Large intestine (tissue), 12 donors: ENCODE results near the gene FKBP10. TPM values are rescaled to one million over a fixed set of nuclear protein-coding genes. Genes with fewer than 3 reads are reported as not detected.

Experiments
- DNase-seq, 2 donors: peaks; one replicate each; pipeline versions ENCODE4 v3.0.0 to v3.0.0-alpha.2; 2013
- H3K27ac ChIP-seq: one replicate; pipeline ENCODE4 v1.5.1; 2013; ENCODE audit warnings: low read length
- H3K27me3 ChIP-seq: 2 replicates; pipeline ENCODE4 v1.6.1; 2013; ENCODE audit warnings: low read length; ENCODE audit not compliant: control insufficient read depth, insufficient read depth
- H3K36me3 ChIP-seq: 2 replicates; pipeline ENCODE4 v1.6.1; 2013; ENCODE audit warnings: low read length; ENCODE audit not compliant: control insufficient read depth, insufficient read depth
- H3K4me1 ChIP-seq: one replicate; pipeline ENCODE4 v1.6.1; 2013; ENCODE audit warnings: low read length; ENCODE audit not compliant: control insufficient read depth, insufficient read depth
- H3K4me3 ChIP-seq: one replicate; pipeline ENCODE4 v1.5.1; 2013; ENCODE audit warnings: low read length
- H3K9me3 ChIP-seq: one replicate; pipeline ENCODE4 v1.6.1; 2013; ENCODE audit warnings: mild to moderate bottlenecking, low read depth, low read length, moderate library complexity; ENCODE audit not compliant: control insufficient read depth
- WGBS: methylation state at CpG from one replicate; pipeline ENCODE4 v1.1.5; 2013; ENCODE audit warnings: low lambda C conversion rate; ENCODE audit not compliant: insufficient coverage; 5-methylcytosine and 5-hydroxymethylcytosine counted together
- long read RNA-seq, 11 donors: transcript quantifications; one replicate each; lab custom pipeline, GENCODE V29; 2026
- polyA plus RNA-seq: library from polyadenylated mRNA; unstranded; fragments of 120-200 nt; gene quantifications from one replicate; pipeline ENCODE4 v1.2.1, GENCODE V29; 2013

The FKBP10 gene
- polyA plus RNA-seq = 43.2 TPM
- long read RNA-seq, donor 1, transcript FKBP10-201 (10 exons, 2,662 nt) = major isoform, 7 of 9 reads
- long read RNA-seq, donor 1, partial matches to known transcripts = 0 of 9 reads
- long read RNA-seq, donor 1, other reads (novel, unspliced or antisense) = 0 of 9 reads
- long read RNA-seq, donor 2, transcript FKBP10-201 (10 exons, 2,662 nt) = major isoform, 20 of 46 reads
- long read RNA-seq, donor 2, partial matches to known transcripts = 24 of 46 reads
- long read RNA-seq, donor 2, other reads (novel, unspliced or antisense) = 0 of 46 reads
- long read RNA-seq, donor 3 = 0 reads
- long read RNA-seq, donor 4 = 0 reads
- long read RNA-seq, donor 5, transcript FKBP10-201 (10 exons, 2,662 nt) = major isoform, 18 of 20 reads
- long read RNA-seq, donor 5, partial matches to known transcripts = 0 of 20 reads
- long read RNA-seq, donor 5, other reads (novel, unspliced or antisense) = 0 of 20 reads
- long read RNA-seq, donor 6, transcript FKBP10-201 (10 exons, 2,662 nt) = major isoform, 13 of 31 reads
- long read RNA-seq, donor 6, partial matches to known transcripts = 15 of 31 reads
- long read RNA-seq, donor 6, other reads (novel, unspliced or antisense) = 0 of 31 reads
- long read RNA-seq, donor 7, partial matches to known transcripts = 0 of 7 reads
- long read RNA-seq, donor 7, other reads (novel, unspliced or antisense) = 0 of 7 reads
- long read RNA-seq, donor 8, transcript FKBP10-201 (10 exons, 2,662 nt) = major isoform, 15 of 30 reads
- long read RNA-seq, donor 8, partial matches to known transcripts = 14 of 30 reads
- long read RNA-seq, donor 8, other reads (novel, unspliced or antisense) = 0 of 30 reads
- long read RNA-seq, donor 9, transcript FKBP10-201 (10 exons, 2,662 nt) = major isoform, 7 of 14 reads
- long read RNA-seq, donor 9, partial matches to known transcripts = 5 of 14 reads
- long read RNA-seq, donor 9, other reads (novel, unspliced or antisense) = 0 of 14 reads
- long read RNA-seq, donor 10, transcript FKBP10-201 (10 exons, 2,662 nt) = major isoform, 13 of 13 reads
- long read RNA-seq, donor 10, partial matches to known transcripts = 0 of 13 reads
- long read RNA-seq, donor 10, other reads (novel, unspliced or antisense) = 0 of 13 reads
- long read RNA-seq, donor 11, partial matches to known transcripts = 5 of 11 reads
- long read RNA-seq, donor 11, other reads (novel, unspliced or antisense) = 0 of 11 reads

DNA sequence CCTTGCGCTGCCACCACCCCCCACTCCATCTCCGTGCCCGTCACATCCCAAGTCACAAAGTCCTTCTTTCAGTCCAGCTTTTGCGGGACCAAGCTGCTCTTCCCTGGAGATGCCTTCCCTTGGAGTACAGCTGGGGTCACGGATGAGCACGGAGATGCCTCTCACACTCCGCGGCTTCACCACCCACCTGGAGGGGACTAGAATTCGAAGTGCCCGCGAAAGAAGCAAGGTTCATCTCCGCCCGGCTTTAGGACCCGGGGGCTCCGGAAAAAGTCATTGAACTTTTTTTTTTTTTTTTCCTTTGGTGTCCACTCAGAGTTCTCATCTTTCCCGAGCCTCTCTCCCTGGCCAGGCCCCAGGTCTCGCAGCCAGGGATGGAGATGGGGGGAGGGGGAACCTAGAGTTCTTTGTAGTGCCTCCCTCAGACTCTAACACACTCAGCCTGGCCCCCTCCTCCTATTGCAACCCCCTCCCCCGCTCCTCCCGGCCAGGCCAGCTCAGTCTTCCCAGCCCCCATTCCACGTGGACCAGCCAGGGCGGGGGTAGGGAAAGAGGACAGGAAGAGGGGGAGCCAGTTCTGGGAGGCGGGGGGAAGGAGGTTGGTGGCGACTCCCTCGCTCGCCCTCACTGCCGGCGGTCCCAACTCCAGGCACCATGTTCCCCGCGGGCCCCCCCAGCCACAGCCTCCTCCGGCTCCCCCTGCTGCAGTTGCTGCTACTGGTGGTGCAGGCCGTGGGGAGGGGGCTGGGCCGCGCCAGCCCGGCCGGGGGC is at the start of gene FKBP10:
Gene FKBP10 (plus strand): TSS at position 624 of the 771 bp plus-strand sequence. CDS start 31 bp downstream, at position 655.
- Histone ChIP-seq H3K27ac (peak within 1 kb of the TSS; percentile 64), H3K27me3 (no peaks in the 10 kb centered on the region), H3K9me3 (peaks cover 5% of the 10 kb centered on the region), H3K36me3 (peaks cover 10% of the 10 kb centered on the region), H3K4me3 (peak within 1 kb of the TSS; percentile 60), H3K4me1 (peaks cover 22% of the 10 kb centered on the region)
- peak; percentile 48 to 85 for DNase-seq
- WGBS = no CpG with 5 or more reads among the region's 35 CpGs

GRCh38 chr17:41763327-41763726 is 49.5 kb upstream of the FKBP10 start:
- Histone ChIP-seq H3K36me3 (peaks cover 86% of the 10 kb centered on the region), H3K9me3 (no peaks in the 10 kb centered on the region), H3K4me1 (no peaks in the 10 kb centered on the region), H3K4me3 (no peak overlapping the region), H3K27ac (no peak overlapping the region), H3K27me3 (no peaks in the 10 kb centered on the region)
- DNase-seq = no peak
- WGBS = no CpG with 5 or more reads among the region's 8 CpGs

- Histone ChIP-seq H3K36me3 (peaks cover 92% of the 10 kb centered on the region), H3K4me3 (no peak overlapping the region), H3K27me3 (no peaks in the 10 kb centered on the region), H3K9me3 (peaks cover 4% of the 10 kb centered on the region), H3K27ac (no peak overlapping the region), H3K4me1 (peaks cover under 1% of the 10 kb centered on the region)
- DNase-seq = no peak
These were observed 46.7 kb upstream of the FKBP10 start for GRCh38 chr17:41766135-41766534.

- Histone ChIP-seq H3K4me3 (no peak overlapping the region), H3K27me3 (no peaks in the 10 kb centered on the region), H3K36me3 (peaks cover 91% of the 10 kb centered on the region), H3K27ac (no peak overlapping the region), H3K9me3 (peaks cover 4% of the 10 kb centered on the region), H3K4me1 (peaks cover 14% of the 10 kb centered on the region)
- WGBS = no CpG with 5 or more reads among the region's 18 CpGs
- DNase-seq = no peak
These were observed 45.3 kb upstream of the FKBP10 start for GRCh38 chr17:41767324-41768042.

DNA sequence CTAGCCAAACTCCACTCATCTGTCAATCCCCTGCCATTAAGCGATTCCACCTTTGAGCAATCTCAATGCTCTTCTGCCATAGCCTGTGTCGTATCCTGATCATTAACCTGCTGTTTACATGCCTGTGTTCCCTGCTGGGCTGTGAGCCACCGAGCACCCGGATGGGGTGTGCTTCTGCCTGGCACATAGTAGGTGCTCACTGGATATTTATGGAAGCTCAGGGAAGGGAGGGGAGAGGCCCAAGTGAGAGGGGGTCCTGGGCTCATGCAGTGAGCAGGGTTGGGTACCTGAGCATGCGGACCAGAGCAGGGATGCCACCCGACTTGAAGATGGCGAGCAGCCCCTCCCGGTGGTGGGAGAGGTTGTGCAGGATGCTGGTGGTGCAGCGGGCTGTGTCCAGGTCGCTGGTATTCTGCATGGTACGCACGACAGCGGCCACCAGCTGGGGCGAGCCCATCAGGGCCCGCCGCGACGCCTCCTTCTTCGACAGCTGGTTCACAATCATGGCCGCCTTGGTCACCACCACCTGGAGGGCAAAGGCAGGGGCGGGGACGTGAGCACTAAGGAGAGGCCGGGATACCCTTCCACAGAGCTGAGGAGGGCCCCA is 44.0 kb upstream of the FKBP10 start:
- no peaks in the 10 kb centered on the region for H3K27me3 ChIP-seq
- DNase-seq = no peak
- no CpG with 5 or more reads among the region's 23 CpGs for WGBS
- H3K4me1 ChIP-seq = peaks cover 26% of the 10 kb centered on the region
- H3K9me3 ChIP-seq = peaks cover 4% of the 10 kb centered on the region
- H3K27ac ChIP-seq = no peak overlapping the region
- peaks cover 79% of the 10 kb centered on the region for H3K36me3 ChIP-seq
- H3K4me3 ChIP-seq = no peak overlapping the region

DNA sequence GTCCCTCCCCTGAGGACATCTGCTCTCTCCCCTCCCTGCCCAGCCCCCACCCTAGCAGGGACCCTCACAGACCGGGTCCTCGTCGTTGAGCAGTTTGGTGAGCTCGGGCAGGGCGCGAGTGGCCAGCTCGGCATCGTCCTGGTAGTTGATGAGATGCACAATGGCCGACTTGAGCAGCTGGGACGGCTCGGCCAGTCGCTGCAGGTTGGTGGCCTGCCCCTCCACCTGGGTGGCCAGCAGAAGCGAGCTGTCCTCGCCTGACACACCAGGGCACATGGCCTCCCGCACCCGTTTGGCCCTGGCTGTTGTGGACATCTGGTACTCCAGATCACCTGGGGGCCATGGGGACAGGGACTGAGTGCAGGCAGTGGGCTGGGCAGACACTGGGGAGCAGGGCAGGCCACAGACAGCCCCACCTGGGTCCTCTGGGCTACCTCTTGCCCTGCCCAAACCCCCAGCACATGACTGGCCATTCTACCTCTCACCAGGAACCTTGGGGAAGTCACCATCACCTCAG is 43.4 kb upstream of the FKBP10 start:
- peaks cover 32% of the 10 kb centered on the region for H3K4me1 ChIP-seq
- no peak for DNase-seq
- WGBS = no CpG with 5 or more reads among the region's 16 CpGs
- no peak overlapping the region for H3K27ac ChIP-seq
- H3K36me3 ChIP-seq = peaks cover 77% of the 10 kb centered on the region
- H3K27me3 ChIP-seq = no peaks in the 10 kb centered on the region
- H3K4me3 ChIP-seq = no peak overlapping the region
- H3K9me3 ChIP-seq = peaks cover 4% of the 10 kb centered on the region

GRCh38 chr17:41769985-41770384 is 42.8 kb upstream of the FKBP10 start:
- Histone ChIP-seq H3K4me3 (no peak overlapping the region), H3K27ac (no peak overlapping the region), H3K4me1 (peaks cover 38% of the 10 kb centered on the region), H3K36me3 (peaks cover 77% of the 10 kb centered on the region), H3K9me3 (peaks cover 4% of the 10 kb centered on the region), H3K27me3 (no peaks in the 10 kb centered on the region)
- no CpG with 5 or more reads among the region's 3 CpGs for WGBS
- no peak for DNase-seq

DNA sequence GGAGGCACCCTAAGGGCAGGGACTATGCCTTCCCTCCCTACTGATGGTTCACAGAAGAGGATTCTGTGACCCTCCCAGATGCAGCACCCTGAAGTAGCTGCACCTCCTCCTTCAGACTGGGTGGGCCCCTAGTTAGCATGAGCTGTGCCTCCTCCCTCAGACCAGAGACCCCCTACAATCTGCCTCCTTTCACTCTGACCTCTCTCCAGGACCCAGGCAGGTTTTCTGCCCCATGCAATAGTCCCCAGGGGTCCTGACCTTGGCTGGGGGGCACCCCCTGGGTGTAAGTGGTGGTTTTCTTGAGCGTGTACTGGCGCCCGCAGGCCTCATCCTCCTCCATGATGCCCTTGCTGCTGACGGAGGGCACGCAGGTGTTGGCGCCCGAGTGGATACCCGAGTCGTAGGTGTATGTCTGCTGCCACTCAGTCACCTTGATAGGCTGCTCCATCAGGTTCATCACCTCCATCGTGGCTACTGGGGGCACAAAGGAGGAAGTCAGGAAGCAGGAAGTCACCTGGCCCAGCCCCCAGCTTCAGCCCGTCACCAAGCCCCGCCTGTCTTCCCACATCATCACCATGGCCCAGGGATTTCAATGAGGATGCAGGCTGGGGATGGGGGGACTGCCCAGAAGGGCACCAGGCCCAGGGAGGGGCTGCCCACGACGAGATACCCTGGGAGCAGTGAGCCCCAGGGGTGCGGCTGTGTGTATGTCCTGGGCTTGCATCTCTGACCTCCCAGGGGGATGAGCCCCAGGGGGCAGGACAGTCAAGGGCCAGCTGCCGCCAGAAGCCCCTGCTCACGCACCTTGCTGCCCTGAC is 41.2 kb upstream of the FKBP10 start:
- Histone ChIP-seq H3K9me3 (peaks cover 4% of the 10 kb centered on the region), H3K27me3 (no peaks in the 10 kb centered on the region), H3K4me1 (peaks cover 53% of the 10 kb centered on the region), H3K36me3 (peaks cover 77% of the 10 kb centered on the region), H3K27ac (peak overlapping the region; percentile 95), H3K4me3 (no peak overlapping the region)
- no peak for DNase-seq
- WGBS = no CpG with 5 or more reads among the region's 17 CpGs
